ENCODE results near the gene POLR2F.

GRCh38 chr22:37930952-37931440, 22.5 kb upstream of the POLR2F start:
- TF ChIP-seq CTCF (IDR thresholded peaks at IDR 0.05; ENCODE audit: poor library complexity, severe bottlenecking) (no peak), POLR2AphosphoS5 (IDR thresholded peaks at IDR 0.05) (no peak), EZH2 (IDR thresholded peaks at IDR 0.05; ENCODE audit: borderline replicate concordance, insufficient read depth, low read length, poor library complexity, severe bottlenecking) (no peak), RAD21 (conservative IDR thresholded peaks at IDR 0.05) (no peak), MXI1 (conservative IDR thresholded peaks at IDR 0.05; ENCODE audit: poor library complexity, severe bottlenecking) (no peak), TAF1 (IDR thresholded peaks at IDR 0.05; ENCODE audit: low read depth) (no peak), SMC3 (conservative IDR thresholded peaks at IDR 0.05; ENCODE audit: poor library complexity) (no peak)
- TF ChIP-seq, protein P1, sequence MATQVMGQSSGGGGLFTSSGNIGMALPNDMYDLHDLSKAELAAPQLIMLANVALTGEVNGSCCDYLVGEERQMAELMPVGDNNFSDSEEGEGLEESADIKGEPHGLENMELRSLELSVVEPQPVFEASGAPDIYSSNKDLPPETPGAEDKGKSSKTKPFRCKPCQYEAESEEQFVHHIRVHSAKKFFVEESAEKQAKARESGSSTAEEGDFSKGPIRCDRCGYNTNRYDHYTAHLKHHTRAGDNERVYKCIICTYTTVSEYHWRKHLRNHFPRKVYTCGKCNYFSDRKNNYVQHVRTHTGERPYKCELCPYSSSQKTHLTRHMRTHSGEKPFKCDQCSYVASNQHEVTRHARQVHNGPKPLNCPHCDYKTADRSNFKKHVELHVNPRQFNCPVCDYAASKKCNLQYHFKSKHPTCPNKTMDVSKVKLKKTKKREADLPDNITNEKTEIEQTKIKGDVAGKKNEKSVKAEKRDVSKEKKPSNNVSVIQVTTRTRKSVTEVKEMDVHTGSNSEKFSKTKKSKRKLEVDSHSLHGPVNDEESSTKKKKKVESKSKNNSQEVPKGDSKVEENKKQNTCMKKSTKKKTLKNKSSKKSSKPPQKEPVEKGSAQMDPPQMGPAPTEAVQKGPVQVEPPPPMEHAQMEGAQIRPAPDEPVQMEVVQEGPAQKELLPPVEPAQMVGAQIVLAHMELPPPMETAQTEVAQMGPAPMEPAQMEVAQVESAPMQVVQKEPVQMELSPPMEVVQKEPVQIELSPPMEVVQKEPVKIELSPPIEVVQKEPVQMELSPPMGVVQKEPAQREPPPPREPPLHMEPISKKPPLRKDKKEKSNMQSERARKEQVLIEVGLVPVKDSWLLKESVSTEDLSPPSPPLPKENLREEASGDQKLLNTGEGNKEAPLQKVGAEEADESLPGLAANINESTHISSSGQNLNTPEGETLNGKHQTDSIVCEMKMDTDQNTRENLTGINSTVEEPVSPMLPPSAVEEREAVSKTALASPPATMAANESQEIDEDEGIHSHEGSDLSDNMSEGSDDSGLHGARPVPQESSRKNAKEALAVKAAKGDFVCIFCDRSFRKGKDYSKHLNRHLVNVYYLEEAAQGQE (IDR thresholded peaks at IDR 0.05; ENCODE audit: borderline replicate concordance): no peak
